Stimulated activated CD4-positive, alpha-beta T cell treated with anti-CD3 and anti-CD28 coated beads, Interleukin-1b, Interleukin-23, amount 100 ng/mL, for 4 hours (primary cell): ENCODE data around the gene CLP1.
A peak's percentile ranks its signal among the peaks of the same experiment; 100 is the strongest.
"Not testable (repeated sequence)": the region's sequence is repeated elsewhere in the genome, so short reads cannot be mapped to it uniquely, and the experiment has no call there.

Experiments
- DNase-seq, 2 donors: peaks; one replicate each; pipeline ENCODE4 v3.0.0-alpha.2; 2020; ENCODE audit warnings: low read depth in 2 of 2

The CLP1 gene

DNA sequence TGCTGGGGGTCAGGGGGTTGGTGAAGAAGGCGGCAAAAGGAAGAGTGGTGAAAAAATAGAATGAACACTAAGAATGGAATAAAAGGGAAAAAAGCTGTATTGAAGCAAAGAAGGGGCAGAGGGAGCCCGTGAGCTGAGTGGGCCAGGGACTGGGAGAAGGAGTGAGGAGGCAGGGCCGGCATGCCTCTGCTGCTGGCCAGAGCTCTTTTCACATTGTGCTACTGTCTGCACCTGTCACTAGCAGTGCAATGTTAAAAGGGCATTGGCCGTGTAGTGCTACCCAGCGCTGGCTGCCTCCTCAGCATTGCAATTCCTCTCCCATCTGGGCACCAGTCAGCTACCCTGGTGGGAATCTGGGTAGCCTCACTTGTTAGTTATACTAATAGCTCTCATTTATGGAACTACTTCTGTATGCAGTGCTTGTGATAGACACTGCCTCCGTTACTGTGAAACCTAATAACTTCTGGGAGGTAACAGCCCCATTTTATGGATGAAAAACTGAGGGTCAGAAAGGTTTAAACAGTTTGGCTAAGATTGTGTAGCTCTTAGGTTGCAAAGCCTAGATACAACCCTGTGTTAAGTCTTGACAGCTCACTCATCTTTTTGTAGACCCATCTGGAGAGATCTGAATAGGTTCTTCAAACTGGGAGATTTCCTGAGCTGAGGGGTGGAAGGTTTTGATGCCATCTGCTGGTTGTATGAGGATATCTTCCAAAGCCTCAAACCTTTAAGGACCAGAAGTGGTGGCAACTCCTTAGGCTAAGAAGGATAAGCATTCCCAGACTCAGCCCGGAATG, 16.4 kb upstream of the CLP1 start:
- no peak for DNase-seq

DNA sequence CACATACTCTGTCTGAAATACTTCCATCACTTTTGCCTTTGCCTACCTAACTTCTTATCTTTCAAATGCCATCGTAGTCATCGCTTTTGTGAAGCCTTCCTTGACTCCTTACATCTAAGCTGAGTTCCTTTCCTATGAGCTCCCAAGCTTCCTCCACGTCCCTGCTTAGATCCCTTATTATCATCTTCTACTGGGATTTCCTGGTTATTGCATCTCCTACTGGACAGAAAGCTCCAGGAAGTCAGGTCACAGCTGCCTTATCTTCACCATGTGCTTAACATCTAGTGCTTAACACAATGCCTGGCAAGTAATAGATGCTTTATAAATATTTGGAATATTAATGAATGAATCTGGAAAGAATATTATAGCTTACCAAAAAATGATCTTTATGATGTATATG, 13.8 kb upstream of the CLP1 start:
- DNase-seq = no peak

DNA sequence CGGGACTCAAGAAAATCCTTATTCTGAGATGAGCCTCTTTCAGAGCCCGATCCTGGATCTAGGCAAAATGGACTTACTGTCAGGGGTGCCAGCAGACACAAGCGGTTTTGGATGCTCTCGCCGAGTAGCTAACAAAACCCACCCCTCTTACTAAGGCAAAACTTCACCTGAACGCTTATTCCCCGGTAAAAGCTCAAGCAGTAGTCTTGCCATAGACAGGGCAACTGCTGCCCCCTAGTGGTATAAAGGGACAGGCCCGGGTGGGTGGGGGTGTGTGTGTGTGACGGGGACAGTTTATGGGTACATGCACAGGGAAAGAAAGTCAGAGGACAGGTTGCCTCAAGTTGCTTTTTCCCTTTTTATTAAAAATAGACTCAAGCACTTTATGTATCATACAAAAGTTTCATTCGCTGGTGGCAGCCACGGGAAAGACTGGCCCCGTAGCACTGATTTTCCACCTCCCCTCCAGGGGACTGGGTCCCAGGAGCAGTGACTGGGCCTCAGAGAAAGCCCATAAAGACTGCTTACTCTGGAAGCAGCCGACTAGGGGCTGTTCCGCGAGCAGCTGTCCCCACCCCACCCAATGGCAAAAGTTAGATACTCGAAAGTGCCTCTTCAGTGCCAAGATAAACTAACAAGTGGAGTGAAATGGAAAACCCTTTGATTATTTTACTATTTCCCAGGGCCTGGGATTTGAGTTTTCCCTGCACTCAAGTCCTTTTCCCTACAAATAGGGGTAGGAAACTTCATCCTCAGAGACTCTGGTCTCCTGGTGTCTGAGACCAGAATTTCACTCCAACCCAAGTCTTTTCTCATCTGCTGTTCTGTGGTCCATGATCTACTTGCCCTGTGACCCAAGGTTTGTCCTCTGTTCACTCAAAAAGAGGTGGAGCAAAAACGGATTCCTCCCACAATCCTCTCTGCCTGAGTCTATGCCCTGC, 12.5 kb upstream of the CLP1 start:
- peak; percentile 72 to 89 for DNase-seq

DNA sequence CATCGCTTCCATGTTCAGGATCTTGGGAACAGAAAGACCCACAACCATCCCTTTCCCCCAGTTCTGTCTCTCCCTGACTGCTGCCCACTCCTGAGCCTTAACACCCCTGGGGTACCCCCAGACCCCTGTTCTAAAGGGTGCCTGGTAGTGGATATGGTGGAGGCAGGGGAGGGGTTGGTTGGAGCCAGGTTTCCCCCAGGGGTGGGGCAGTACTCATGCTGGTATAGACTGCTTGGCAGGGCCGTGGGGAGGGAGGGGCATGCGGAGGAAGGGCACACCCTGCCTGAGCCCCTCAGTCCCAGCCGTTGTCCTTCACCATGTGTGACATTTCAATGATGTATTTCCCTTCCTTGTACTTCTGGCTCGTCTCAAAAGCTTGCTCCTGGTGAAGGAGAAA, 11.9 kb upstream of the CLP1 start:
- DNase-seq = no peak

DNA sequence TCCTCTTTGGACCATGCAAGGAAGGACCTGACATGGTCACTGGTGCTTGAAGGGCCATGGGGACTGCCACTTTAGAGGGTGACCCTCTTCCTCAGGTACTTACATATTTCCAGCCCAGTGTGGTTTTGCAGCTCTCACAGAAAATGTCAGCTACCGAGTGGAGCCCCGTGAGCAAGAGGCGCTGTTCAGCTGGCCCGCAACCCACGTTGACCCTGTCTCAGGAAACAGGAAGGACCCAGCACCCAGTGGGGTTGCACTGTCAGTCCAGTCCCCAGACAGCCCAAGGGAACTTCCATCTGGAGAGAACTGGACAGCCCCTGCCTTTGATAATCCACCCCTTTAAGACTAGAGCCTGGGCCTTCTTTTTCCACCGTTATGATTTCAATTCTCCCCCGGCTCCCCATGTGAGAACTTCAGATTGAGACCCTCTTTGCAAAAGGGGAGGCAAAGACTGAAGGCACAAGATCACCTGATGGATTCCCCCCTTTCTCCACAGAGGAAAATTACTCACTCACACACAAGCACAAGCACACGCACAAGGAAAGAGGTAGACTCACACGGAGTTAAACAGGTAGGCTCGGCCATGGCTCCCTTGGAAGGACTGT, 11.3 kb upstream of the CLP1 start:
- no peak for DNase-seq

DNA sequence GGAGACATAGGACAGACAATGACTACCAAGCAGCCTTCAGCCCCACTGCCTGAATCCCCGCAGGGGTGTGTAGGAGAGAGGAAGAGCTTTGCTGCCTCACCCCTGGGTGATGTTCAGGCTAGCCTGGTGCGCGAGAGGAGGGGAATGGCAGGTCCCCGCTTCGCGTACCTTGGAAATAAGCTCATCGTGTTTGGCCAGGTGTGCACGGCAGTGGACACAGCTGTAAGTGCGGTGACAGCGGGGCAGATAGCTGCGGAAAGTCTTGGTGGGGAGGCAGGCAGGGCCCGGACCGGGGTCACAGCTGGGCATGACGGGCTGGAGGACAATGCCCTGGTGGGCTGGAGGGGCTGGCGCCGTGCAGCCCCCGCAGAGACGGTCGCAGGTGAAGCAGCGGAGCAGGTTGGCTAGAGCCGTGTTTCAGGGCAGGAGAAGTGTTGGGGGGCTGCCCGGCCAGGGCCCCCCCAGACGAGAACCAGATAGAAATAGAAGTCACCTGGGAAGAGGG, 10.7 kb upstream of the CLP1 start:
- DNase-seq = no peak

DNA sequence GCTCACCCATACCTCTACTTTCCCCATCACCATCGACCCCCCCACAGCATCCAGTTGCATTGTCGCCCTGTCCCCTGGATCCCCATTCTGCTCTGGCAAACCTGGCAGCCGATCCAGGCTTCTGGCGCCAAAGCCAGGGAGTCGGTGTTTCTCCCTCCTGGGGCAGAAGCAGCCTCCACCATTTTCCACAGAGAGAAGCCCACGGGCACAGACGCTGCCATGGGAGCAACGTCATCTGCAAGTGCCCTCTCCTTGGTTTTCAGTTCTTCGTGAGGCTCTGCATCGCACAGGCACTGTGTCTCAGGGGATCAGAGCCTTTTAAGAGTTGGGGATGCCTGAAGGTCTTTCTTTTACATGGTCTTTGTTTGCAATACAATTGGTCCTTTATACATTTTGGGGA, 10.2 kb upstream of the CLP1 start:
- no peak for DNase-seq

DNA sequence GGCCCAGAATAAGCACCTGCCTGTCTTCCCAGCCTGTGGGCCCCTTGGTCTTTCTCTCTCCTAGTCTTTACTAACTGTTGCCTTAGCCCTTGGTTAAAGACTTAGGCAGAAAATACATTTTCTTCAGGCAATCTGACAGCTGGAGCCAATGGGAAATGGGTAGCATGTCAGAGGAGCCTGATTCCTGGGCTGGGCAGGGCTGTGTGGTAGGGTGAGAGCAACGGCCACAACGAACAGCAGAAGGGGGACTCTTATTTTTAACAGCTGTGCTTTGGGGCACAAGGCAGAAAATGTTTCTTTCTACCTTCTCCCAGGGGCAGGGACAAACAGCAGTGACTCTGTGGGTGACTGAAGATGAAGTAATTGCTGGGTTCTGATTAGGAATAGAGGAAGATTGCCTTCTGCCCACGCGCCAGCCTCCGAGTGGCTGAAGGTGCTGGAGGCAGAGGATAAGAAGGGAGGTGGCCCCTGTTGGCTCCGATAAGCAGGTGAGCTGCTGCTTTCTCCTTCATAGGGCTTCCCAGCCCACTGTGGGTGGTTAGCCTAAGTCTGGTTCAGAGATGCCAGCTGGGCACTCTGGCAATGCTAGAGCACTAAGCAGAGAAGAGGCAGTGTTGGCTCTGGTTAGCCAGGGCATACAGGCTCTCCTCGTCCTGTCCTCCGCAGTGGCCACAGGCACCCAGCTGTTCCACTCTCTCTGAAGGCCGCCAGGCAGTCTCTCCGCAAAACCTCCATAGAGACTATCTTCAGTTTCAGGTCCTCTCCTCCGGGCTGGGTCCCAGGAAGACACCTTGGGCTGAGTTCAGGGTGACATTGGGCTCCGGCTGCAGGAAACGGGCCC, 9.4 kb upstream of the CLP1 start:
- no peak for DNase-seq

DNA sequence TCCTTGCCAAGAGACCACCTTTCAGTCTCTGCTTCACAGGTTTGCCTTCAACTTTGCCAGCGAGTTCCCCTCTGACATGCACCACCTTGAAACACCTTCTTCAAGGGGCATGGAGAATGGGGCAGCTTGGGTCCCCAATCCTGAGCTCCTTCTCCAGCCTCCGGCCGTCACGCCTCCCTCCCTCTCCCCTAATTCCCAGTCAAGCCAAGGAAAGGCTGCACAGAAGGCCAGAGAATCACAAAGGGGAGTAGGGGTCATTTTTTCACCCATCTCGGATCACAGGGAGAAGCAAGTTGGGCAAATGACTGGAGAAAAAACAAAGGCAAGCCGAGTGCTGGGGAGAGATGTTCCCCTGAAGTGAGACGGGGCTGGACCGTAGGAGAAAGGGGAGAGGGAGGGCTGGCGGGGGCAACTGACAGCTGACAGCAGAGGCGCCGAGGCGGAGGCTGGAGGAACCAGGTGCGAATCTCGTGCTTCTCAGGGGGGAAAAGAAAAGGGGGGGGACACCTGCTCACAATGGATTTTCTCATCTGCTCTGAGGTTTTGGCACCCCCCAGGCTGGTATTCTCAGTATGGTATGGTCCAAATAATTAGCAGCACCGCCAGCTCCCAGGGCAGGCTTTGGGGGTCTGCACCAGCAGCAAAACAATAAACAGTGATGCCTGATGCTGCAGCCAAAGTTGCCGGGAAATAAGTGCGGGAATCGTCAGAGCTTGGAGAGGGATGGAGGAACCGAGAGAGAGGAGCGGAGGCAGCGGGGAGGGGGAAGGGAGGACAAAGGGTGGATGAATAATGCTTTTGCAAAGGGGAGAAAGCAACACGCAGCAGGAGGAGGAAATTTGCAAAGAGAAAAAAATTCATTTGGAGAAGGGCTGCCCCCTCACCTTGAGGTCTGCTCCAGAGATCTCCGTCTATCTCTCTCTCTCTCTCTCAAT, 8.5 kb upstream of the CLP1 start:
- no peak for DNase-seq

DNA sequence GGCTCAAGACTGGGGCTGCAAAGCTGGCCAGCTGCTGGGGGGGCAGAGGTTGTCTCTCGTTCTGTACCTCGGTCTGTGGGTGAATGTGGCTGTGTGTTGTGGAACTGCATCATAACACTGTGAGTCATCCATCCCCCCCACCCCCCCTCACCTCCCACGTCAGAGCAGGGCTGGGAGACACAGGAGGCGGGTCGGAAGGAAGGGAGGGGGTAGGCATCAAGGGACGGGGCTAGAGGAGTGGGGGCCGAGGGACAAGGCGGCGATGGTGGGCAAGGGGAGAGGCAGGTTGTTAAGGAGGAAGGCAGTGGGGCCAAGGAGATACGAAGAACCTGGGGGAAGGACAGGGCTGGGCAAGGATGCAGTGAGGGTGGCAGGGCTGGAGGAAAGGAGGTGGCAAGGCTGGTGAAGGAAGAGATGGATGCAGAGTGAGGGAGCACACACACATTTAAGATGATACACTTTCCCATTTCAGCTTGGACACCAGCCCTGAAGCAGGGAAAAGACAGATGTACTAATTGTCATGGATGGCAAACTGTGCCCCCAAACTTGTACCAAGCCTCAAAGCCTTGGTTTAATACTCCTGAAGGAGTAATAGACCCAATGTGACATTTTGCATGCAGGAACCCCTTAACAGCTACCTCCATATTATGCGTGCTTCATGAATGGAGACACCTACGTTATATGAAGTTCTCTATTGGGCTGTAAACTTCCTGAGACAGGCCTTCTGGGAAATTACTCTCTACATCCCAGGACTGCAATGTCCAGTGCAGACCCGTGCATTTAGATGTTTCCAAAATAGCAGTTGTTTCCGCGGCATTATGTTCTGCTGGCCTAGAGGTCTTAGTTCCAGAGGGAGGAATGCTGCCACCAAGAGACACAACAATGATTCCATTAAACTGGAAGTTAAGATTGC, 7.5 kb upstream of the CLP1 start, which contains the start of gene YPEL4:
TSS of gene YPEL4 (minus strand) at position 87 of the 913 bp plus-strand sequence. CDS start 2,805 bp downstream, outside the sequence.
- peak in 1 of 2 donors; percentile 45 for DNase-seq

DNA sequence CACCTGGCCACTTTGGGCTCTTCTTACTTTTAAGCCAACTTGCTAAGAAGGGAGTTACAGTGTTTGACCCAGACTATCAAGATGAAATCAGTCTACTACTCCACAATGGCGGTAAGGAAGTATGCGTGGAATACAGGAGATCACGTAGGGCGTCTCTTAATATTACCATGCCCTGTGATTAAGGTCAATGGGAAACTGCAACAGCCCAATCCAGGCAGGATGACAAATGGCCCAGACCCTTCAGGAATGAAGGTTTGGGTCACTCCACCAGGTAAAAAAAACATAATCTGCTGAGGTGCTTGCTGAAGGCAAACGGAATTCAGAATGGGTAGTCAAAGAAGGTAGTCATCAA, 6.8 kb upstream of the CLP1 start:
- DNase-seq = no peak

DNA sequence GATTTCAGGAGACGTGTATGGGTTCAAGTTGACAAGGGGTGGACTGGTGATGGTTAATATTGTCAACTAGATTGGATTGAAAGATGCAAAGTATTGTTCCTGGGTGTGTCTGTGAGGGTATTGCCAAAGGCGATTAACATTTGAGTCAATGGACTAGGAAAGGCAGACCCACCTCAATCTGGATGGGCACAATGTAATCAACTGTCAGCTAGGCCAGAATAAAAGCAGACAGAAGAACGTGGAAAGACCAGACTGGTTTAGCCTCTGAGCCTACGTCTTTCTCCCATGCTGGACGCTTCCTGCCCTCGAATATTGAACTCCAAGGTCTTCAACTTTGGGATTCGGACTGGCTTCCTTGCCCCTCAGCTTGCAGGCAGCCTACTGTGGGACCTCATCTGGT, 6.2 kb upstream of the CLP1 start:
- DNase-seq = no peak

DNA sequence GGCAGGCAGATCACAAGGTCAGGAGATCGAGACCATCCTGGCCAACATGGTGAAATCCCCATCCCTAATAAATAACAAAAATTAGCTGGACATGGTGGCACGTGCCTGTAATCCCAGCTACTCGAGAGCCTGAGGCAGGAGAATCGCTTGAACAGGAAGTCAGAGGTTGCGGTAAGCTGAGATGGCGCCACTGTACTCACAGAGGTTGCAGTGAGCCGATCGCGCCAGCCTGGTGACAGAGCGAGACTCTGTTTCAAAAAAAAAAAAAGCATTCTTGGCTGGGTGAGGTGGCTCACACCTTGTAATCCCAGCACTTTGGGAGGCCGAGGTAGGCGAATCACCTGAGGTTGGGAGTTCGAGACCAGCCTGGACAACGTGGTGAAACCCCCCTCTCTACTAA, 5.3 kb upstream of the CLP1 start:
- DNase-seq = not testable (repeated sequence)

DNA sequence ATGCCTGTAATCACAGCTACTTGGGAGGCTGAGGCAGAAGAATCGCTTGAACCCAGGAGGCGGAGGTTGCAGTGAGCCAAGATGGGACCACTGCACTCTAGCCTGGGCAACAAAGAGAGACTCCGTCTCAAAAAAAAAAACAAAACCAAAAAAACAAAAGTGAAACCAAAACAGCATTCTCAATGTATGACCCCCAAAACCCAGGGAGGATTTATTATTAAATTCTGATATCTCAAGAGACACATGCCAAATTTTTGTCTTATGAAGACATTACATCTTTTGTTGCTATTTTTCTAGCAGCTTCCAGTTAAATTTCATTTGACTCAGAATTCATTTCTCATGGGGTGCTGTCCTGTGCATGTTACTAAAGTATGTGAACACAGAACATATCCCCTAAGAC, 4.9 kb upstream of the CLP1 start:
- no peak for DNase-seq

DNA sequence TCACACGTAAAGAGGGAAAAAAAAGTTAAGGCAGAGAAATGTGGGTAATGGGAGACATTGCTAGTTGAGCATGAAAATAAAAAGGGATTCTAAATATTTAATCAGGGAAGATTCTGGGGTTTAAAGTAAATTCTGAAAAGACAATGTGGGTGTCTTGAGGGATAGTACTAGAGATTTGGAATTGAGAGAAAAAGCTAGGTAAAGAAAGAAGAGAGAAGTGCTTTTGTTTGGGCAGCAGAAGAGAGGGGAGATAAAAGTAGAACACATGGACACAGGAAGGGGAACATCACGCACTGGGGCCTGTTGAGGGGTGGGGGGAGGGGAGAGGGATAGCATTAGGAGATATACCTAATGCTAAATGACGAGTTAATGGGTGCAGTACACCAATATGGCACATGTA, 4.4 kb upstream of the CLP1 start:
- no peak for DNase-seq

DNA sequence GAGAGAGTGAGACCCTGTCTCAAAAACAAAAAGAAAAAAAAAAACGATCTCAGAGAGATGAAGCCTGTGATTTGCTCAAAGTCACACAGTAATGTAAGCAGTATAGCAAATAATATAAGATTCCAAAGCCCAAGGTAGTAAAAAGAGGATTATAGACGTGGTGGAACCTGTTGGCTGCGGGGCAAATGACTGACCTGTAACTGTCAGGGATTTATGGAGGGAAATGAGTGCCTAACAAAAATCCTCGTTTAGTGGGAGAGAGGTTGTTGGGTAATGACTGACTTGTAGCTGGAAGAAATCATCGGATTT, 723 bp upstream of the CLP1 start:
- no peak for DNase-seq

DNA sequence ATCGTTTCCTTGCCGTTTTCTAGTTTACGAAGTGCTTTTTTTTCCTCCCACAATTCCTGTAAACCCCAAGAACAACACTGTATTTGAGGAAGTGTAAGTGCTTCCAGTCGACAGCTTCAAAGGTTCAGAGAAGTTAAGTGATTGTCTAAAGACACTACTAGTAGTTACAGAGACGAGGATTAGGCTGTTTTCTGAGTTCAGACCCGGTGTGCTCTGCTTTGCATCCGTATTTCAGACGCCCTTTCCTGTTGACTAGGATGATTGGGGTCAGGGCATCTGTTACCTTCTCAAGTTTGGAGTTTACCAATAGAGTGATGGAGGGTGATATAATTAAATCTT, 430 bp downstream of the CLP1 start:
- DNase-seq = no peak

DNA sequence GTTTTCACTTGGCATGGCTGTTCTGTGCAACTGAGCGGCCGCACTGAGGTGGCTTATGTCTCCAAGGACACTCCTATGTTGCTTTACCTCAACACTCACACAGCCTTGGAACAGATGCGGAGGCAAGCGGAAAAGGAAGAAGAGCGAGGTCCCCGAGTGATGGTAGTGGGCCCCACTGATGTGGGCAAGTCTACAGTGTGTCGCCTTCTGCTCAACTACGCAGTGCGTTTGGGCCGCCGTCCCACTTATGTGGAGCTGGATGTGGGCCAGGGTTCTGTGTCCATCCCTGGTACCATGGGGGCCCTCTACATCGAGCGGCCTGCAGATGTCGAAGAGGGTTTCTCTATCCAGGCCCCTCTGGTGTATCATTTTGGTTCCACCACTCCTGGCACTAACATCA, 2.1 kb downstream of the CLP1 start:
- DNase-seq = no peak

DNA sequence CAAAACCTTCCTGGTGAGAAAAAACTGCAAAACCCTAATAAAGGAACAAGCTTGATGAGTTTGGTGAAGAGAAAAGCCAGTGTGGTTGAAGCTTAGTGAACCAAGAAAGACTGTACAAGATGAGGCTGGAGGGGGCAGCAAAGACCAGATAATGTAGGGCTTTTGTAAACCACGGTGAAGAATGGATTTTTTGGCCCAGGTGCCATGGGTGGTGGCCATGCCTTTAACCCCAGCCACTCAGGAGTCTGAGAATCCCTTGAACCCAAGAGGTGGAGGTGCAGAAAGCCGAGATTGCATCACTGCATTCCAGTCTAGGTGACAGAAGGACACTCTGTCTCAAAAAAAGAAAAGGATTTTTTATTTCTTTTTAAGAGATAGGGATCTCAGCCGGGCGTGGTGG, 5.3 kb downstream of the CLP1 start:
- no peak for DNase-seq

DNA sequence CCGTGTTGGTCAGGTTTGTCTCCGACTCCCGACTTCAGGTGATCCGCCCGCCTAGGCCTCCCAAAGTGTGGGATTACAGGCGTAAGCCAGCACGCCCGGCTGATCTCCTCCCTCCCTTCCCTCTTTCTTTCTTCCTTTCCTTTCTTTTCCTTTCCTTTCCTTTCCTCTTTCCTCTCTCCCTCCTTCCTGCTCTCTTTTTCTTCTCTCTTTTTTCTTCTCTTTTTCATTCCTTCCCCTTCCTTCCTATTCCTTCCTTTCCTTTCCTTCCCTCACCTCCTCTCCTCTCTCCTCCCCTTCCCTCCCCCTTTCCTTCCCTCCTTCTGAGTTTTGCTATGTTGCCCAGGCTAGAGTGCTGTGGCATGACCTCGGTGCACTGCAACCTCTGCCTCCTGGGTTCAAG, 6.4 kb downstream of the CLP1 start:
- DNase-seq = no peak
